Heart left ventricle (tissue), 16 donors: ENCODE results near the gene CHST1. TPM values are rescaled to one million over a fixed set of nuclear protein-coding genes. Genes with fewer than 3 reads are reported as not detected.
A peak's percentile ranks its signal among the peaks of the same experiment; 100 is the strongest.

Experiments
- ATAC-seq, 4 donors: fragments of 200-7000 bp; cut with Tn5 transposase; one replicate each; pipeline ENCODE4 v1.9.1; 2020 to 2022; ENCODE audit warnings: moderate library complexity in 4 of 4, mild to moderate bottlenecking in 3 of 4, moderate number of reproducible peaks in 1 of 4
- DNase-seq, 5 donors: peaks; one replicate each; pipeline ENCODE4 v3.0.0-alpha.2; 2020
- H3K27ac ChIP-seq, 12 donors: fragments of 200-600 bp; sonication (generic) in 4 of 12; one replicate each; pipeline versions ENCODE4 v1.5.0 to v1.8.0; 2016 to 2022; ENCODE audit warnings: mild to moderate bottlenecking in 2 of 12
- H3K27me3 ChIP-seq, 9 donors: fragments of 200-600 bp; sonication (generic) in 2 of 9; one replicate each; pipeline versions ENCODE4 v1.5.1 to v1.8.0; 2016 to 2022; ENCODE audit warnings: mild to moderate bottlenecking in 3 of 9
- H3K36me3 ChIP-seq, 9 donors: fragments of 200-600 bp; sonication (generic) in 2 of 9; one replicate each; pipeline versions ENCODE4 v1.5.0 to v1.8.0; 2018 to 2022; ENCODE audit warnings: mild to moderate bottlenecking in 2 of 9
- H3K4me1 ChIP-seq, 12 donors: fragments of 200-600 bp; sonication (generic) in 4 of 12; one replicate each; pipeline versions ENCODE4 v1.5.0 to v1.8.0; 2016 to 2022; ENCODE audit warnings: mild to moderate bottlenecking in 3 of 12
- H3K4me3 ChIP-seq, 12 donors: fragments of 200-600 bp; sonication (generic) in 4 of 12; one replicate each; pipeline versions ENCODE4 v1.5.0 to v1.8.0; 2017 to 2022; ENCODE audit warnings: mild to moderate bottlenecking in 9 of 12, moderate library complexity in 4 of 12
- H3K9me3 ChIP-seq, 12 donors: fragments of 200-600 bp; sonication (generic) in 4 of 12; one replicate each; pipeline versions ENCODE4 v1.5.0 to v1.8.0; 2016 to 2022; ENCODE audit warnings: mild to moderate bottlenecking in 1 of 12
- CTCF ChIP-seq, 12 donors: fragments of 200-600 bp; sonication (generic) in 4 of 12; IDR thresholded peaks; one replicate each; pipeline versions ENCODE4 v1.5.0 to v1.8.0; 2018 to 2022; ENCODE audit warnings: antibody characterized with exemption in 12 of 12, mild to moderate bottlenecking in 5 of 12
- POLR2A ChIP-seq, 2 donors: fragments of 450-650 bp; IDR thresholded peaks; one replicate each; pipeline ENCODE4 v1.6.1; 2017; ENCODE audit warnings: antibody characterized with exemption in 2 of 2, mild to moderate bottlenecking in 2 of 2, moderate library complexity in 2 of 2
- WGBS, 4 donors: extraction: QIAGEN DNeasy Blood & Tissue Kit in 2 of 4; methylation state at CpG; one replicate each; pipeline versions ENCODE4 v1.1.5 to v1.1.7; 2013 to 2018; 5-methylcytosine and 5-hydroxymethylcytosine counted together
- intact Hi-C, 10 donors: fragments of 100-400 bp; cut with DNase I; formaldehyde crosslinking; loops; one replicate each; pipeline versions ENCODE4 v1.11.1 to v1.14.2; 2022
- long read RNA-seq, 3 donors: library from polyadenylated mRNA; unstranded; transcript quantifications; one replicate each; pipeline ENCODE4 v2.0.0, GENCODE V29; 2020 to 2021
- polyA plus RNA-seq, 2 donors: library from polyadenylated mRNA; stranded (reverse); fragments of 200-250 nt; gene quantifications; one replicate each; pipeline ENCODE4 v1.2.3, GENCODE V29; 2013
- total RNA-seq, 9 donors: library from RNA; depleted of rRNA in 2 of 9; stranded (reverse); fragments of >200 nt in 2 of 9; fragmentation: NEBNext Ultra II Directional in 3 of 9; extraction: Animal tissue kit (Norgen Biotek cat#: 25700) in 3 of 9; gene quantifications; one replicate each; pipeline versions ENCODE4 v1.1.0 to v1.2.4, GENCODE V29; 2016 to 2023
- donor health status: ischemic (EF 13 %, LVEDD 7.1; RV severe dilation, severe dysfunction).
- donor health status: healthy with polysubstance abuse.
- donor health status: DM: no; HTN: yes; CAD: no.
- donor health status: DM: no; HTN: no; CAD: no.
- donor health status: ischemic (EF 25% LVEDD 6.9; RV normal size, moderate dysfunction).
- donor health status: ischemic (EF 25% LVEDD 5.7; RV mildly dilated, moderate dysfunction).
- donor health status: healthy.
- donor health status: DM: yes; HTN: yes; CAD: no.
- donor health status: ischemic (EF 35%, LVEDD 5.7; RV mildly dilated, moderate dysfunction).
- donor health status: nonischemic (EF 11% LVEDD 7.7; RV severe dilation, severe dysfunction).
- donor health status: DM: yes; HTN: yes; CAD: no.
- donor health status: PGD.
- donor health status: ischemic (EF 29% LVEDD 5.4; RV normal size, mild dysfunction).
- donor health status: nonischemic (EF 23%, LVEDD 6.1; RV moderate dilation, normal function).

CHST1 gene
- total RNA-seq = 1 to 10 TPM in 8 of 9 donors, under 1 TPM in 1; 0.59 to 6.5 (median 1.8) TPM
- polyA plus RNA-seq = 1 to 10 TPM; 1.5 to 3.8 TPM
- long read RNA-seq, donor 1, partial matches to known transcripts = 0 of 4 reads
- long read RNA-seq, donor 1, other reads (novel, unspliced or antisense) = 1 of 4 reads
- long read RNA-seq, donor 2, partial matches to known transcripts = 3 of 3 reads
- long read RNA-seq, donor 2, other reads (novel, unspliced or antisense) = 0 of 3 reads
- long read RNA-seq, donor 3, partial matches to known transcripts = 0 of 4 reads
- long read RNA-seq, donor 3, other reads (novel, unspliced or antisense) = 4 of 4 reads

- 0 to 1% (median 1%) methylated on average over 35 to 96 of the region's 96 CpGs for WGBS, 4 donors
- H3K36me3 ChIP-seq = no peaks in the 10 kb centered on the region
- TF ChIP-seq CTCF (IDR thresholded peaks at IDR 0.05) (no peak), POLR2A (IDR thresholded peaks at IDR 0.05) (peak in 1 of 2 donors; percentile 57)
- H3K9me3 ChIP-seq = no peaks in the 10 kb centered on the region
- DNase-seq (peak; percentile 47 to 84 (median 61)), ATAC-seq (peak in 3 of 4 donors; percentile 54 to 86 (median 77))
- H3K4me3 ChIP-seq = peak within 1 kb of the TSS; percentile 62 to 89 (median 78)
- peaks cover 0 to 66% (median 5%) of the 10 kb centered on the region in 9 donors for H3K27me3 ChIP-seq
- intact Hi-C loops = loop anchor here in 6 of 10 donors (2.0 to 10.0 kb wide), 5 partner anchors 79 to 261 kb away; no protein-coding TSS in a partner anchor
- peak within 1 kb of the TSS in 9 of 12 donors; percentile 27 to 69 (median 39) for H3K27ac ChIP-seq
- H3K4me1 ChIP-seq = peaks cover 0 to 35% (median 18%) of the 10 kb centered on the region in 12 donors
These were observed at the start of gene CHST1 for GRCh38 chr11:45665206-45665932. Gene CHST1, minus strand, starts transcription at chr11:45665622. Its CDS starts 14,699 bp downstream, at chr11:45650923.

- H3K9me3 ChIP-seq = no peaks in the 10 kb centered on the region
- 86 to 96% (median 88%) methylated on average over 2 of the region's 2 CpGs for WGBS, 4 donors
- intact Hi-C loops = no loop called here
- no peaks in the 10 kb centered on the region for H3K4me1 ChIP-seq
- ATAC-seq = no peak
- DNase-seq = no peak
- H3K4me3 ChIP-seq = no peak overlapping the region
- peaks cover 0 to 5% (median 0%) of the 10 kb centered on the region in 9 donors for H3K27me3 ChIP-seq
- H3K27ac ChIP-seq = no peak overlapping the region
- no peaks in the 10 kb centered on the region for H3K36me3 ChIP-seq
- TF ChIP-seq CTCF (IDR thresholded peaks at IDR 0.05) = no peak
These were observed 48.2 kb upstream of the CHST1 start for GRCh38 chr11:45713573-45713972.

GRCh38 chr11:45710561-45710960 is 45.1 kb upstream of the CHST1 start:
- Histone ChIP-seq H3K27me3 (peaks cover 0 to 12% (median 0%) of the 10 kb centered on the region in 9 donors), H3K36me3 (no peaks in the 10 kb centered on the region), H3K9me3 (no peaks in the 10 kb centered on the region), H3K4me3 (no peak overlapping the region), H3K27ac (no peak overlapping the region), H3K4me1 (no peaks in the 10 kb centered on the region)
- WGBS, 4 donors = 89 to 100% (median 94%) methylated on average over 1 of the region's 1 CpG
- intact Hi-C loops = no loop called here
- TF ChIP-seq POLR2A (IDR thresholded peaks at IDR 0.05) (no peak), CTCF (IDR thresholded peaks at IDR 0.05) (no peak)
- DNase-seq = no peak
- ATAC-seq = no peak
